ENCODE data around the gene PAGE4.

Gene PAGE4

DNA sequence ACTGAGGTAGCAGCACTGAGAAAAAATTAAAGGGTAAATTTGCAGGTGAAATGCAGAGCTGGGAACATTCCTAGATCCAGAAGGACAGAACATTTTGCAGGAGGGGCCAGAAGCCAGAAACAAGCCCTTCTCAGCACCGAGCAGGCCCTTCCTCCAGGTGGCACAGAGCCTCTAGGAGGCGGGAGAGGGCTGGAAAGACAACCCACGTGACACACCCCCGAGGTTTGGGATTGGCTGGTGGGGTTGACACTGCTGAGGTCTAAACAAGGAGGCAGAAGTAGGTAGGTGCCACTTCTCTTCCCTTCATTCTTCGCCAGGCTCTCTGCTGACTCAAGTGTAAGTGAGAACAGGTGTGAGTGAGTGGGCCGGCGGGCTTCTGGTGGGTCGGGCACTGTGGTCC is at the start of gene PAGE4:
Gene PAGE4 (plus strand): TSS at position 288 of the 400 bp plus-strand sequence. CDS start 1,126 bp downstream, outside the sequence.
- no peak for DNase-seq (ENCODE audit: low read depth)

- no peak for DNase-seq (ENCODE audit: low read depth)
Observed at GRCh38 chrX:49784747-49785280, 44.3 kb upstream of the PAGE4 start.

- no peak for DNase-seq (ENCODE audit: low read depth)
Observed at GRCh38 chrX:49792376-49792775, 36.7 kb upstream of the PAGE4 start.

GRCh38 chrX:49793686-49794085 is 35.4 kb upstream of the PAGE4 start:
- DNase-seq (ENCODE audit: low read depth): no peak

GRCh38 chrX:49799828-49800227 is 29.3 kb upstream of the PAGE4 start:
- no peak for DNase-seq (ENCODE audit: low read depth)

GRCh38 chrX:49809891-49810632 is 19.0 kb upstream of the PAGE4 start:
- DNase-seq (ENCODE audit: low read depth): no peak

GRCh38 chrX:49812177-49812576 is 16.9 kb upstream of the PAGE4 start:
- no peak for DNase-seq (ENCODE audit: low read depth)

- no peak for DNase-seq (ENCODE audit: low read depth)
Observed at GRCh38 chrX:49816435-49816834, 12.7 kb upstream of the PAGE4 start.

GRCh38 chrX:49838374-49838773 is 9.3 kb downstream of the PAGE4 start:
- peak; percentile 1 for DNase-seq (ENCODE audit: low read depth)

GRCh38 chrX:49840679-49841078 is 11.6 kb downstream of the PAGE4 start:
- DNase-seq (ENCODE audit: low read depth): peak; percentile 1

GRCh38 chrX:49842621-49843020 is 13.5 kb downstream of the PAGE4 start:
- DNase-seq (ENCODE audit: low read depth): no peak

GRCh38 chrX:49844611-49845010 is 15.5 kb downstream of the PAGE4 start:
- no peak for DNase-seq (ENCODE audit: low read depth)

DNA sequence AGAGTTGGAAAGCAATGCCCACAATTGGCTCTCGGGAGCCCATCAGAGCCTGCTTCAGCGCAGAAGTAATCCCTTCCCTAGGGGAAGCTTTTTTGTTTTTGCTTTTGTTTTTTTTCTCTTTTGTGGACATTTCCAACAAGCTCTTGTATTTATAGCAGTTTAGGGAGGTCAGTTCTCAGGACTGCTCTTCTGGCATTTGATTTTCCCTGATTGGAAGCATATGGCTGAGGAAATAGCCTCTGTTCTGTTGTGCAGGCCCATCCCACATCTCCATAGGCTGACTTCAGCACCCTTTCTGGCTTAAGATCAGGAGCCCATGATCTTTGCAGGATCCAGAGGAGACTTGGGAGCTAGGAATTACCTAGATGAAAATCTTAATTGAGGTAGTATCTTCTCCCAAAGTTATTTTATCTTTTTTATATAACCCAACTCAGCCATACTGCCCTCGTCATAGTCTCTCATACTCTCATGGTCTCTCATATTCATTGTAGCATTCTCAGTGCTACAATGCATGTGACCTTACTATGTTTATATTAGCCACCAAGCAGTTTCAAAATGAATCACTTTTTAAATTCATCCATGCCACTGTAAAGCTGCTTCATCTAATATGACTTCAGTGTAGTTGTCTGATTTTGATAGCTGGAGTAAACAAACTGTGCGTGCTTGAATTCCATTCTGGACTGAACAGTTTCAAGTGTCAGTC is 16.7 kb downstream of the PAGE4 start:
- DNase-seq (ENCODE audit: low read depth): no peak

DNA sequence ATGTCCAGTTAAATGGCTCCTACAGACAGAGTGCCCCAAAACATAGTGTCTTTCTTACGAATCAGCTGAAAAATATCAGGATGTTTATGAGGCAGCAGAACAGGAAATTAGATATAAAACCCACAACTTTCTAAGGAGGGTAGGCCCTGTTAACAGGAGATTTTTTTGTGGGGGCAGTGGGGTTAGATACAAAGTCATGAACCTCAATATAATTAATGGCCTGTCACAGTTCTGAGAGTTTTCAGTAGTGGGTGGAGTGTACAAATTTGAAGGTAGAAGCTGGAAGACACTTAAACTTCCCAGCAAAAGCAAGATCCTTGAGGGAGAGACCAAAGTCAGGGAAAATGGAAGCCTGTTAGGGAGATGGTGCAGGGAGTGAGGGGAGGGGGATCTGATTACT is 17.4 kb downstream of the PAGE4 start:
- DNase-seq (ENCODE audit: low read depth): no peak

GRCh38 chrX:49848275-49848674 is 19.2 kb downstream of the PAGE4 start:
- no peak for DNase-seq (ENCODE audit: low read depth)

DNA sequence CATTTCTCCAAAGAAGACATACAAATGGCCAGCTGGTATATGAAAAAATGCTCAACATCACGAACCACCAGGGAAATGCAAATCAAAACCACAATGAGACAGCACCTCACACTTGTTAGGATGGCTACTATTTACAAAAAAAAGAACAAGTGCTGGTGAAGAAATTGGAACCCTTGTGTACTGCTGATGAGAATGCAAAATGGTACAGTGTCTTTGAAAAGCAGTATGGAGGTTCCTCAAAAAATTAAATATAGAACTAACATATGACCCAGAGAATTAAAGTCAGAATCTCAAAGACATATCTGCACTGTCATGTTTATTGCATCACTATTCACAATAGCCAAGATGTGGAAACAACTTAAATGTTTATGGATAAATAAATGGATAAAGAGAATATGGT is 20.9 kb downstream of the PAGE4 start:
- DNase-seq (ENCODE audit: low read depth): no peak

GRCh38 chrX:49853661-49854060 is 24.6 kb downstream of the PAGE4 start:
- no peak for DNase-seq (ENCODE audit: low read depth)

DNA sequence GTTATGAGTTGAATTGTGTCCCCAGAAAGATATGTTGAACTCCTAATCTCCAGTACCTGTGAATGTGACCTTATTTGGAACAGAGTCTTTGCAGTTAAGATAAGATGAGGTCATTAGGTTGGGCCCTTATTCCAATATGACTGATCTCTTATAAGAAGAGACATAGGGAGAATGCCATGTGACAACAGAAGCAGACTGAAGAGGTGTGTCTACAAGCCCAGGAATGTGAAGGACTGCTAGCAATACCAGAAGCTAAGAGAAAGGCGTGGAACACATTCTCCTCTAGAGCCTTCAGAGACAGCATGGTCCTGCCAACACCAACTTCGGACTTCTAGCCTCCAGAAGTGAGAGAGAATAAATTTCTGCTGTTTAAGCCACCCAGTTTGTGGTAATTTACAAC is 27.7 kb downstream of the PAGE4 start:
- no peak for DNase-seq (ENCODE audit: low read depth)

DNA sequence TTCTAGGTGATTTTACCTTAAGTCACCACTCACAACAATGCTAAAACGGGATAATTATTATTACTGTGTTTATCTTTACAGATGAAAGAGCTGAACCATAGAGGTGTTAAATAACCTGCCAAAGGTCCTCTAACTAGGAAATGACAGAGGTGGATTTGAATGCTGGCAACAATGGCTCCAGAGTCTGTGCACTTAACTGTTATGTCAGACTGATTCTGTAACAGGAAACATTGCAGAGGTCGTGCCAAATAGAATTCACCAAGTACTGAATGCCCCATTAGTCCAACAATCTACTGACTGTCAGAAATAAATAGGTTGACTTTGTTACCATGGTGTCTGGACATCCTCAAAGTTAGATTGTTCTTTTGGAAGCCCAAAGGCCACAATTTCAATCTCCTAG is 29.2 kb downstream of the PAGE4 start:
- DNase-seq (ENCODE audit: low read depth): no peak

- DNase-seq (ENCODE audit: low read depth): no peak
Observed at GRCh38 chrX:49859491-49859890, 30.4 kb downstream of the PAGE4 start.

DNA sequence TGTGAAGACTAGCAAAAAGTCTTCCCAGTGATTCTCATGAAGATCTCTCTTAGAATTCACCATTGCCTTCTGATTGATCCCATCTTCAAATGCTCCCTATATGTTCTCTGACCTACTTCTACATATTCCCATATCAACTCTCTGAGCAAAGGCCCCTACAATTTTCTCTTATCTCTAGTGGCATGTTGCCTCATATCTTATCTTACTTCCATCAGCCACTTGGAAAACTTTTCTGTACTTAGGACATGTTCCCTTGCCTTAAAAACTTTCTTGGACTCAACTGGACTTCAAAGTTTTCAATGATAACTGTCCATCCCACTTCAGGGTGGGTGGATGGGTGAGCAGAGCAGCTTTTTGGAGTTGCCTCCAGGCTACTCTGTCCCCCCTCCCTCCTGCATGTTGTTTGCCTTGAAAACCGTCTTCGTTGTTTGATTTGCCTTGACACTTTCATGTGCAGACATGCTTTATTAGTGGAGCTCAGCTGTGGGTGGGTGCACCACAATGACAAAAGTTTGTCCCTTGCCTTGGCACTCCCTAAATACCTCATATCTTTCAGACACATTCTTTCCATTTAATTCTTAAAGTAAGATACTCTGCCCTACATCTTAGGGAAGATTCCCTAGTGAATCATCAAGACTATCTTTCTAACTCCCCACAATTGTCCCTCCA is 31.9 kb downstream of the PAGE4 start:
- no peak for DNase-seq (ENCODE audit: low read depth)

GRCh38 chrX:49862093-49862492 is 33.0 kb downstream of the PAGE4 start:
- DNase-seq (ENCODE audit: low read depth): no peak

DNA sequence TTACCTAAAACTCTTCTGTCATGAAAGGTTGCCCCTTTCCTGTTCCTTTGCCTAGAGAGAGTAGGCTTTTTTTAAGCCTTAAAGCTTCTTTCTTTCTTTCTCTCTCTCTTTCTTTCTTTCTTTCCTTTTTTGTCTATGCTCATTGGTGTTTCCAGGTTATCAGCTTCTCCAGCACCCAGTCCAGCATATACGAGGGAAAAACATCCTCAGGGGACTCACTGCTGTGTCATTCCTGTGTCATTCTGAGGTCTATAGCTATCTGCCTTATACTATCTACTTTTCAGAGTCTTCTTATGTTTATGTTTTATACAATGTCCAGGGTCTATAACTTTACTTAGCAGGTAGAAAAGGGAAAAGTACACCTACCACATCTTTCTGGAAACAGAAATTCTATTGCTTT is 39.6 kb downstream of the PAGE4 start:
- no peak for DNase-seq (ENCODE audit: low read depth)
